ENCODE data around the gene RUFY3. TPM values are rescaled to one million over a fixed set of nuclear protein-coding genes. Genes with fewer than 3 reads are reported as not detected.
"Not testable (repeated sequence)": the region's sequence is repeated elsewhere in the genome, so short reads cannot be mapped to it uniquely, and the experiment has no call there.

RUFY3 gene
- total RNA-seq, 1 donor from 2014 or later: 22.1 TPM

DNA sequence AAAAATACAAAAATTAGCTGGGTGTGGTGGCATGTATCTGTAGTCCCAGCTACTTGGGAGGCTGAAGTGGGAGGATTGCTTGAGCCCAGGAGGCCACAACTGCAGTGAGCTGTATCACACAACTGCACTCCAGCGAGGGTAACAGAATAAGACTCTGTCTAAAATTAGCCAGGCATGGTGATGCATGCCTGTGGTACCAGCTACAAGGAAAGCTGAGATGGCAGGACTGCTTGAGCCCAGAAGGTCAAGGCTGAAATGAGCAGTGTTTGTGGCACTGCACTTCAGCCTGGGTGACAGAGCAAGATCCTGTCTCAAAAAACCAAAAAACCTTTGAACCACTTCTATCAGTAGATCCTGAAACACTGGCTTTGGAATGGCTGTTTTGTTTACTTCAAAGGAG is 107.7 kb downstream of the RUFY3 start:
- DNase-seq (no peak), ATAC-seq (no peak)
- intact Hi-C loops (cut with micrococcal nuclease): no loop called here

DNA sequence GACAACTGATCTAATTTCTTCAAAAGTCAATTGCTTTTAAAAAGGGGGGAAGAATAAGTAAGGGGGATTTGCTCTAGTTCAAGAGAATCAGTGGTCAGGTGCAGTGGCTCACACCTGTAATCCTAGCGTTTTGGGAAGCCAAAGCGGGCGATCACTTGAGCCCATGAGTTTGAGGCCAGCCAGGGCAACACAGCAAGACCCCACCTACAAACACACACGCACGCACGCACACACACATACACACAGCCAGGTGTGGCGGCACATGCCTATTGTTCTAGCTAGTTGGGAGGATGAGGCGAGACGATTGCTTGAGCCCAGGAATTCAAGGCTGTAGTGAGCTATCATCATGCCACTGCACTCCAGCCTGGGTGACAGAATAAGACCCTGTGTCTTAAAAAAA is 108.3 kb downstream of the RUFY3 start:
- ATAC-seq: no peak
- intact Hi-C loops (cut with micrococcal nuclease): no loop called here
- no peak for DNase-seq

GRCh38 chr4:70831293-70831692 is 109.5 kb downstream of the RUFY3 start:
- intact Hi-C loops (cut with micrococcal nuclease): no loop called here
- ATAC-seq (no peak), DNase-seq (no peak)

- DNase-seq (no peak), ATAC-seq (peak; percentile 25)
- intact Hi-C loops (cut with micrococcal nuclease): no loop called here
Observed at GRCh38 chr4:70833675-70834074, 111.9 kb downstream of the RUFY3 start.

DNA sequence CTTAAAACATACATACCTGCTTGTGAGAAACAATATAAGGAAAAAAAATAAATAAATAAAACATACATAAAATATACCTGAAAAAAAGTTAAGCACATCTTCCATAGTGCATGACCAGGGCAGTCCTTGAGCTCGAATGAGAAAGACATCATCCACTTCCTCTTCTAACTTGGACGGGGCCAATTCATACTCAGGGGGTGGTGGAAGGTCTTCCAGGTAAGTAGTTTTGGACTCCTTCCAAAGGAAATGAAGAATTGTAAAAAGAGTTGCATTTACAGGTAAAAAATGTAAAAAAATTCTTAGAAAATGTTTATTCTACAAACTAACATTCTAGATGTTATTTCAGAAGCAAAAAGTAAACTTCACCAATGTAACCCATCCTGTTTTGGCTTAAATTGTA is 114.3 kb downstream of the RUFY3 start:
- intact Hi-C loops (cut with micrococcal nuclease): no loop called here
- DNase-seq: no peak
- no peak for ATAC-seq

GRCh38 chr4:70838204-70838603 is 116.4 kb downstream of the RUFY3 start:
- DNase-seq (no peak), ATAC-seq (no peak)
- intact Hi-C loops (cut with micrococcal nuclease): no loop called here

- DNase-seq (peak; percentile 78), ATAC-seq (peak; percentile 80)
- intact Hi-C loops (cut with micrococcal nuclease): no loop called here
Observed at GRCh38 chr4:70838666-70839588, 117.2 kb downstream of the RUFY3 start.

- peak; percentile 96 for DNase-seq
- intact Hi-C loops (cut with micrococcal nuclease): no loop called here
- ATAC-seq: peak; percentile 97
Observed at GRCh38 chr4:70839589-70840093, 117.9 kb downstream of the RUFY3 start, which contains the start of gene GRSF1. Gene GRSF1 (minus strand): TSS chr4:70839890. CDS start chr4:70839827, 63 bp downstream.

DNA sequence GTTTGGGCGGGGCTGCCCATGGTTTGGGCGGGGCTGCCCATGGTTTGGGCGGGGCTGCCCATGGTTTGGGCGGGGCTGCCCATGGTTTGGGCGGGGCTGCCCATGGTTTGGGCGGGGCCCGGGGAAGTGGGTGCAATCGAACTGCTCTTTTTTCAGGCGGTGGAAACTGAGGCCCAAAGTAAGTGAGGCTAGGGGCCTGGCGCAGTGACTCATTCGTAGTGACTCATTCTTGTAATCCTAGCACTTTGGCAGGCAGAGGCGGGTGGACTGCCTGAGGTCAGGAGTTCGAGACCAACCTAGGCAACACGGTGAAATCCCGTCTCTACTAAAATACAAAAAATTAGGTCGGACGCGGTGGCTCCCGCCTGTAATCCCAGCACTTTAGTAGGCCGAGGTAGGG is 118.4 kb downstream of the RUFY3 start:
- intact Hi-C loops (cut with micrococcal nuclease): not testable (repeated sequence)
- ATAC-seq (peak; percentile 3), DNase-seq (peak; percentile 74)

DNA sequence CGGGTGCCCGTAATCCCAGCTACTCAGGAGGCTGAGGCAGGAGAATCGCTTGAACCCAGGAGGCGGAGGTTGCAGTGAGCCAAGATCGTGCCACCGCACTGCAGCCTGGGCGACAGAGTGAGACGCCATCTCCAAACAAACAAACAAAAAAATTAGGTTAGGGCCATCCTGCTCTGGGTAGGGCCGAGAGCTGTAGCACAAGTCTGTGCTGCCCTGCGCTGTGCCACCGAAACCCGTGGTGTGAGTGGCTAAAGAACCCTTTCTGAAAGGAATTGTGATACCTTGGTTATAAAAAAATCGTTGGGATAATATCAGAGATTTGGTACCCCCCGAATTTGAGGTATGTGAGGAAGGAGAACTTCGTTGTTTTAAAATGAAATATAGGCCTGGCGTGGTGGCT is 118.9 kb downstream of the RUFY3 start:
- DNase-seq; ATAC-seq; intact Hi-C loops (cut with micrococcal nuclease): not testable (repeated sequence)

DNA sequence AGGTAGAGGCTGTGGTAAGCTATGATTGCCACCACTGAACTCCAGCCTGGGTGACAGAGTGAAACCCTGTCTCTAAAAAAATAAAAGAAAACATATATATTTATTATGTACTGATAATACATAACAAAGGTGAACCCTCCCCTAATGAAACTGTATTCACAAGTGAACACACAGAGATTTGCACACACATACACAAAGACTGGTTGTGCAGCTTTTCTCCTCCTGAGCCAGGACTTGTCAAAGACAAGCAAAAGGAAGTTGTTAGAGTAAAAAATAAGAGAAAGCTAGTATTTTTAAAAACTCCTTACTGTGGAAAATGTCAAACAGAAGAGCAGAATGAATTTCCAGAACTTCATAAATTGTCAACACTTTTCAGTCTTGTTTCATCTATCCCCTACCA is 119.4 kb downstream of the RUFY3 start:
- intact Hi-C loops (cut with micrococcal nuclease): no loop called here
- ATAC-seq (no peak), DNase-seq (no peak)

- intact Hi-C loops (cut with micrococcal nuclease): no loop called here
- ATAC-seq: no peak
Observed at GRCh38 chr4:70841951-70842350, 120.2 kb downstream of the RUFY3 start.

DNA sequence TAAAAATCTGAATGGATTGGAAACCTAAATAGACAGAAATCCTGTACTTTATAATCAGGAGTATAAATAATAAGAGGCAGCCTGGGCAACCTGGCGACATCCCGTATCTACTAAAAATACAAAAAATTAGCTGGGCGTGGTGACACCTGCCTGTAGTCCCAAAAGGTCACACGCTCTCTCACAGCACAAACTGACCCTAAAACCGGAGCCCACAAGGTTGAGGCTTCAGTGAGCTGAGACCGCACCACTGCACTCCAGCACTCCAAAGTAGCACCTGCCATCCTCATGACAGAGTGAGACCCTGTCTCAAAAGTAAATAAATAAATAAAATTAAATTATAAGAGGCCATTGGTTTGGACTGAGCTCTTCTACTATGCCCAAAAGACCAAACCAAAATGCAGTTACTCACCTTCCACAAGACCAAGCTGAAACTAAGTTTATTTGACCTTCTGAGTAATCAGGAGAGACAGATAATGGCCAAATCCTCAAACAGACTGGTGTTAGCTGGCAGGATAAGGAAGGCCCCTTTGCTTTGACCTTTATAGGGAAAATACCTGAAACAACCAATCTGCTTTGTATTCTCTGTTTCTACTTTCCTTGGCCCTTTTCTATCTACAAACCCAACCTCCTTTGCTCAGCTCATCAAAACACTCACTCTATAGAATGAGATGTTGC is 121.1 kb downstream of the RUFY3 start:
- intact Hi-C loops (cut with micrococcal nuclease): no loop called here

More at GRCh38 chr4:70841951-70842350, 120.2 kb downstream of the RUFY3 start:
- no peak for DNase-seq

GRCh38 chr4:70844180-70844579 is 122.4 kb downstream of the RUFY3 start:
- intact Hi-C loops (cut with micrococcal nuclease): no loop called here
- DNase-seq: no peak
- ATAC-seq: no peak

More for the DNA sequence above, 121.1 kb downstream of the RUFY3 start:
- DNase-seq (no peak), ATAC-seq (no peak)

GRCh38 chr4:70849291-70849690 is 127.5 kb downstream of the RUFY3 start:
- intact Hi-C loops (cut with micrococcal nuclease): no loop called here
- ATAC-seq: no peak
- DNase-seq: no peak

- DNase-seq (no peak), ATAC-seq (no peak)
- intact Hi-C loops (cut with micrococcal nuclease): no loop called here
Observed at GRCh38 chr4:70855464-70855863, 133.7 kb downstream of the RUFY3 start.

Data from left ventricle myocardium superior (tissue), 1 donor.